Tibial nerve (tissue), 4 donors: ENCODE measurements around the gene DHRSX. TPM values are rescaled to one million over a fixed set of nuclear protein-coding genes. Genes with fewer than 3 reads are reported as not detected.
"Not testable (repeated sequence)": the region's sequence is repeated elsewhere in the genome, so short reads cannot be mapped to it uniquely, and the experiment has no call there.

Experiments
- DNase-seq, 2 donors: peaks; one replicate each; pipeline ENCODE4 v3.0.0-alpha.2; 2019; ENCODE audit warnings: low spot score in 2 of 2
- H3K27ac ChIP-seq, 4 donors: fragments of 200-600 bp; sonication (generic) in 3 of 4; one replicate each; pipeline ENCODE4 v1.5.1; 2017 to 2019; ENCODE audit warnings: mild to moderate bottlenecking in 1 of 4
- H3K27me3 ChIP-seq, 2 donors: fragments of 200-600 bp; sonication (generic) in 1 of 2; one replicate each; pipeline versions ENCODE4 v1.5.1 to v1.6.0; 2017 to 2019
- H3K36me3 ChIP-seq, 3 donors: fragments of 200-600 bp; sonication (generic); one replicate each; pipeline ENCODE4 v1.5.1; 2018 to 2019
- H3K4me1 ChIP-seq, 4 donors: fragments of 200-600 bp; sonication (generic) in 3 of 4; one replicate each; pipeline ENCODE4 v1.5.1; 2017 to 2019
- H3K4me3 ChIP-seq, 4 donors: fragments of 200-600 bp; sonication (generic) in 3 of 4; one replicate each; pipeline ENCODE4 v1.5.1; 2017 to 2019; ENCODE audit warnings: mild to moderate bottlenecking in 1 of 4, moderate library complexity in 1 of 4
- H3K9me3 ChIP-seq, 4 donors: fragments of 200-600 bp; sonication (generic) in 3 of 4; one replicate each; pipeline ENCODE4 v1.5.1; 2017 to 2019
- CTCF ChIP-seq, 5 experiments: fragments of 200-600 bp in 3 of 5; fragments of 450-650 bp in 2 of 5; sonication (generic) in 3 of 5; IDR thresholded peaks; one replicate each; pipeline ENCODE4 v1.5.1; 2016 to 2019; ENCODE audit warnings: antibody characterized with exemption in 5 of 5, mild to moderate bottlenecking in 3 of 5, moderate library complexity in 2 of 5
- EP300 ChIP-seq, 2 donors: sonication (generic); formaldehyde crosslinking; IDR thresholded peaks; one replicate each; pipeline ENCODE4 v1.6.1; 2017; ENCODE audit warnings: antibody characterized with exemption in 2 of 2, mild to moderate bottlenecking in 1 of 2
- POLR2A ChIP-seq, 2 donors: fragments of 450-650 bp; IDR thresholded peaks; one replicate each; pipeline ENCODE4 v1.6.1; 2017; ENCODE audit warnings: antibody characterized with exemption in 2 of 2, mild to moderate bottlenecking in 2 of 2, moderate library complexity in 2 of 2
- WGBS, 2 donors: methylation state at CpG; one replicate each; pipeline ENCODE4 v1.1.5; 2018; 5-methylcytosine and 5-hydroxymethylcytosine counted together
- total RNA-seq, 4 donors: library from RNA; depleted of rRNA; stranded (reverse); fragments of >200 nt; gene quantifications; one replicate each; pipeline ENCODE4 v1.1.0, GENCODE V29; 2016

Gene DHRSX
- total RNA-seq, 4 donors from 2014 or later, result 20.3 to 44.3 (median 31.7) TPM

- H3K4me1 ChIP-seq, result no peaks in the 10 kb centered on the region
- TF ChIP-seq POLR2A (IDR thresholded peaks at IDR 0.05) (no peak), CTCF (IDR thresholded peaks at IDR 0.05) (no peak), EP300 (IDR thresholded peaks at IDR 0.05) (no peak)
- no peaks in the 10 kb centered on the region for H3K36me3 ChIP-seq
- WGBS, 2 donors, result 87 to 92% methylated on average over 10 of the region's 10 CpGs
- H3K27ac ChIP-seq, result no peak overlapping the region
- H3K4me3 ChIP-seq, result no peak overlapping the region
- H3K9me3 ChIP-seq, result no peaks in the 10 kb centered on the region
- DNase-seq, result no peak
- H3K27me3 ChIP-seq, result no peaks in the 10 kb centered on the region
Observed at GRCh38 chrX:2526390-2526789, 25.6 kb upstream of the DHRSX start.

DNA sequence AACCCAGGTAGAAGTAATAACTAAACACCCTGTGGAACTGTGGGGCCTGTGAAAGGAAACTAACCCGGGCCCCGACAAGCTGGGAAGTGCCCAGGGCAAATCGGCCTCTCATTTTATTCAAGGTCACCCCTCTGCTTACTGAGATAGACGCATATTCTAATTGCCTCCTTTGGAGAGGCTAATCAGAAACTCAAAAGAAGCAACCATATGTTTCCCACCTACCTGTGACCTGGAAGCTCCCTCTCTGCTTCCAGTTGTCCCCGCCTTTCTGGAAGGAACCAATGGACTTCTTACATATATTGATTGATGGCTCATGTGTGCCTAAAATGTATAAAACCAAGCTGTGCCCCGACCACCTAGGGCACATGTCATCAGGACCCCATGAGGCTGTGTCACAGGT is 23.1 kb upstream of the DHRSX start:
- no peaks in the 10 kb centered on the region for H3K9me3 ChIP-seq
- no peaks in the 10 kb centered on the region for H3K4me1 ChIP-seq
- H3K27ac ChIP-seq, result no peak overlapping the region
- H3K27me3 ChIP-seq, result no peaks in the 10 kb centered on the region
- DNase-seq, result no peak
- H3K4me3 ChIP-seq, result no peak overlapping the region
- no peaks in the 10 kb centered on the region for H3K36me3 ChIP-seq
- WGBS, 2 donors, result 52 to 71% methylated on average over 6 of the region's 6 CpGs
- TF ChIP-seq EP300 (IDR thresholded peaks at IDR 0.05) (no peak), POLR2A (IDR thresholded peaks at IDR 0.05) (no peak), CTCF (IDR thresholded peaks at IDR 0.05) (no peak)

- Histone ChIP-seq H3K36me3 (no peaks in the 10 kb centered on the region), H3K4me3 (no peak overlapping the region), H3K4me1 (no peaks in the 10 kb centered on the region), H3K9me3 (no peaks in the 10 kb centered on the region), H3K27ac (peak overlapping the region in 1 of 4 donors; percentile 52), H3K27me3 (no peaks in the 10 kb centered on the region)
- DNase-seq, result no peak
- TF ChIP-seq POLR2A (IDR thresholded peaks at IDR 0.05), result no peak
- TF ChIP-seq CTCF (IDR thresholded peaks at IDR 0.05), result no peak
- no peak for TF ChIP-seq EP300 (IDR thresholded peaks at IDR 0.05)
- WGBS, 2 donors, result 79 to 94% methylated on average over 6 of the region's 6 CpGs
Observed at GRCh38 chrX:2521927-2522386, 21.2 kb upstream of the DHRSX start.

DNA sequence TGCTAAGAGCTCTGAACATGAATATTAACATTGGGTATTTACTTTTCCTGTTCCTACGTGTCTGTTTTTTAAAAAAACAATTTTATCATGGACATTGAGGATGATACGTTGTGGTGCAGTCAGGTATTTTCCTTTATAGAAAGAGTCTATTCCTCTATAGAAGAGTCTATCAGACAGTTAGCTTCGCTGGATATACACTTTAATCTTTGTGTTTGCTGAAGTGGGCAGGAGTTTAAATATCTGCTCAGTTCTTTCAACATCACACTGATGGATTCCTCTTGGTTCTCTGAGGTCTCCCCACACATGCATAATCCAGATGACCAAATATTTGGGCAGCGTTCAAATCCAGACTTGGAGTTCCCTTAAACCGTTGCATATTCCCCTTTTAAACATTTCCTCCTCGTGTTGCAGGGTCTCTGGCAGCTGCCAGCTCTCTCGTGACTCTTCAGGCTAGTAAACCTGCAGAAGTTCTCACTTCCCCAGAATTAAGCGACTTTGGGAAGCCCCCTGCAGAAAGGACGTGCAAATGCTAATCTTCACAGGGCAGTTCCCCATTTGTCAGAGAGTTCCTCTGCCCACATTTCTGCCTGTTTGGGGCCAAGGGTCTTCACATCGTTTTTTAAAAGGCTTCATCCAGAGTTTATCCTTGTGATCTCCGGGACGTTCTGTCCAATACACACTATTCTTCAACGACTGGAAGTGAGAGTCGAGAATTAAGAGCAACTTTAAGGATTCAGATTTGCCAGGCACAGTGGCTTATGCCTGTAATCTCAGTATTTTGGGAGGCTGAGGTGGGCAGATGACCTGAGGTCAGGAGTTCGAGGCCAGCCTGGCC is 20.5 kb upstream of the DHRSX start:
- Histone ChIP-seq H3K27ac (peak overlapping the region in 1 of 4 donors; percentile 52), H3K4me1 (no peaks in the 10 kb centered on the region), H3K4me3 (no peak overlapping the region), H3K9me3 (no peaks in the 10 kb centered on the region), H3K36me3 (no peaks in the 10 kb centered on the region), H3K27me3 (no peaks in the 10 kb centered on the region)
- peak in 1 of 2 donors; percentile 33 for DNase-seq
- WGBS, 2 donors, result 49 to 53% methylated on average over 15 of the region's 15 CpGs
- TF ChIP-seq POLR2A (IDR thresholded peaks at IDR 0.05) (no peak), CTCF (IDR thresholded peaks at IDR 0.05) (no peak), EP300 (IDR thresholded peaks at IDR 0.05) (peak in 1 of 2 donors; percentile 39)

DNA sequence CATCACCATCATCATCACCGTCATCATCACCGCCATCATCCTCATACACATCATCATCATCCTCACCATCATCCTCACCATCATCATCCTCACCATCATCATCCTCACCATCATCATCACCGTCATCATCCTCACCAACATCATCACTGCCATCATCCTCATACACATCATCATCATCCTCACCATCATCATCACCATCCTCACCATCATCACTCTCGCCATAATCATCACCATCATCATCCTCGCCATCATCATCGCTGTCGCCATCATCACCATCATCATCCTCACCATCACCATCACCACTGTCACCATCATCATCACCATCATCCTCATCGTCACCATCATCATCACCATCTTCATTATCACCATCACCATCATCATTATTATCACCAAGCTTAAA is 19.8 kb upstream of the DHRSX start:
- no peak overlapping the region for H3K27ac ChIP-seq
- H3K36me3 ChIP-seq, result no peaks in the 10 kb centered on the region
- no peaks in the 10 kb centered on the region for H3K9me3 ChIP-seq
- no peak for DNase-seq
- no peaks in the 10 kb centered on the region for H3K4me1 ChIP-seq
- H3K4me3 ChIP-seq, result no peak overlapping the region
- TF ChIP-seq POLR2A (IDR thresholded peaks at IDR 0.05) (no peak), EP300 (IDR thresholded peaks at IDR 0.05) (no peak)
- WGBS, 2 donors, result 96 to 98% methylated on average over 8 of the region's 8 CpGs
- H3K27me3 ChIP-seq, result no peaks in the 10 kb centered on the region

- DNase-seq, H3K27ac ChIP-seq, H3K4me1 ChIP-seq, H3K4me3 ChIP-seq, H3K36me3 ChIP-seq, H3K9me3 ChIP-seq, H3K27me3 ChIP-seq: not testable (repeated sequence)
- WGBS, 2 donors, result 31 to 73% methylated on average over 3 of the region's 3 CpGs
Observed at GRCh38 chrX:2519638-2520037, 18.9 kb upstream of the DHRSX start.
